GM23338 (cell line): ENCODE results near the gene ZMYND11. TPM values are rescaled to one million over a fixed set of nuclear protein-coding genes. Genes with fewer than 3 reads are reported as not detected.

Source experiments
- ATAC-seq: fragments of 200-7000 bp; cut with Tn5 transposase; 3 replicates; pipeline ENCODE4 v1.9.1; 2020
- DNase-seq: peaks from one replicate; pipeline ENCODE4 v3.0.0-alpha.2; 2015; ENCODE audit warnings: low spot score
- H2AFZ ChIP-seq: fragments of 200-600 bp; sonication (generic); 2 replicates; pipeline ENCODE4 v1.8.0; 2016; ENCODE audit warnings: antibody characterized with exemption, mild to moderate bottlenecking, moderate library complexity
- H3F3A ChIP-seq: fragments of 200-600 bp; sonication (generic); replicated peaks from 2 replicates; pipeline ENCODE4 v1.8.0; 2017; ENCODE audit warnings: antibody characterized with exemption, mixed run types, low read depth
- H3K27ac ChIP-seq: fragments of 200-600 bp; sonication (generic); 2 replicates; pipeline ENCODE4 v1.6.1; 2016; ENCODE audit warnings: low read depth
- H3K27me3 ChIP-seq: fragments of 200-600 bp; sonication (generic); 2 replicates; pipeline ENCODE4 v1.8.0; 2016; ENCODE audit warnings: mild to moderate bottlenecking, mixed run types, moderate library complexity; ENCODE audit not compliant: insufficient read depth
- H3K36me3 ChIP-seq: fragments of 200-600 bp; sonication (generic); 2 replicates; pipeline ENCODE4 v1.8.0; 2016; ENCODE audit warnings: mild to moderate bottlenecking; ENCODE audit not compliant: insufficient read depth
- H3K4me1 ChIP-seq: fragments of 200-600 bp; sonication (generic); 2 replicates; pipeline ENCODE4 v1.8.0; 2016; ENCODE audit warnings: mild to moderate bottlenecking, moderate library complexity; ENCODE audit not compliant: insufficient read depth
- H3K4me2 ChIP-seq: fragments of 200-600 bp; sonication (generic); 2 replicates; pipeline ENCODE4 v1.7.1; 2017; ENCODE audit warnings: mixed run types
- H3K4me3 ChIP-seq: fragments of 200-600 bp; sonication (generic); 2 replicates; pipeline ENCODE4 v1.6.1; 2016; ENCODE audit warnings: mixed run types
- H3K79me2 ChIP-seq: fragments of 200-600 bp; sonication (generic); replicated peaks from 2 replicates; pipeline ENCODE4 v1.8.0; 2017; ENCODE audit warnings: mild to moderate bottlenecking; ENCODE audit not compliant: insufficient read depth
- H3K9me2 ChIP-seq: fragments of 200-600 bp; sonication (generic); 2 replicates; pipeline ENCODE4 v1.8.0; 2017; ENCODE audit not compliant: insufficient read depth
- H4K20me1 ChIP-seq: fragments of 200-600 bp; sonication (generic); replicated peaks from 2 replicates; pipeline ENCODE4 v1.8.0; 2017; ENCODE audit warnings: mild to moderate bottlenecking; ENCODE audit not compliant: insufficient read depth
- H3K27ac Mint-ChIP-seq: 2 replicates; pipeline ENCODE4 v1.8.0; 2020; ENCODE audit warnings: inconsistent platforms, mild to moderate bottlenecking, moderate library complexity, mixed read lengths
- H3K27me3 Mint-ChIP-seq: 3 replicates; pipeline ENCODE4 v1.8.0; 2022; ENCODE audit warnings: low read depth, mild to moderate bottlenecking, moderate library complexity, mixed read lengths, inconsistent platforms; ENCODE audit not compliant: insufficient read depth, poor library complexity
- H3K36me3 Mint-ChIP-seq: 3 replicates; pipeline ENCODE4 v1.8.0; 2021; ENCODE audit warnings: low read depth, mild to moderate bottlenecking, inconsistent platforms, moderate library complexity, mixed read lengths
- H3K4me1 Mint-ChIP-seq: 3 replicates; pipeline ENCODE4 v1.8.0; 2020; ENCODE audit warnings: mild to moderate bottlenecking, inconsistent platforms, mixed read lengths
- H3K4me3 Mint-ChIP-seq: 3 replicates; pipeline ENCODE4 v1.8.0; 2021; ENCODE audit warnings: moderate library complexity, mild to moderate bottlenecking, inconsistent platforms, mixed read lengths
- H3K9me3 Mint-ChIP-seq: 3 replicates; pipeline ENCODE4 v1.8.0; 2020; ENCODE audit warnings: moderate library complexity, mild to moderate bottlenecking, inconsistent platforms, mixed read lengths
- CREB1 ChIP-seq: fragments of 250-450 bp; sonication (Bioruptor Pico); IDR thresholded peaks from 2 replicates; pipeline ENCODE4 v1.5.0; 2020; ENCODE audit warnings: low read depth, mild to moderate bottlenecking, moderate library complexity
- EZH2phosphoT487 ChIP-seq: fragments of 200-600 bp; sonication (generic); IDR thresholded peaks from one replicate; pipeline ENCODE4 v1.8.1; 2018; ENCODE audit warnings: antibody characterized with exemption; ENCODE audit not compliant: unreplicated experiment
- NANOG ChIP-seq: IDR thresholded peaks from 2 replicates; pipeline ENCODE4 v1.6.1; 2016; ENCODE audit warnings: antibody characterized with exemption, borderline replicate concordance
- STAT1 ChIP-seq: IDR thresholded peaks from one replicate; pipeline ENCODE4 v1.6.1; 2016; ENCODE audit warnings: antibody characterized with exemption; ENCODE audit not compliant: unreplicated experiment
- polyA plus RNA-seq: library from polyadenylated mRNA; unstranded; fragments of >200 nt; fragmentation: Nextera tagmentation; extraction: Ambion mirVana; gene quantifications from 2 replicates; pipeline ENCODE4 v1.2.1, GENCODE V29; 2016
- total RNA-seq: library from RNA; depleted of rRNA; stranded (reverse); fragments of >200 nt; shearing (Covaris generic); gene quantifications from 2 replicates; pipeline ENCODE4 v1.2.3, GENCODE V29; 2014
- TF ChIP-seq, protein P1 (sequence below): fragments of 250-450 bp; sonication (Bioruptor Pico); IDR thresholded peaks from 2 replicates; pipeline ENCODE4 v1.5.0; 2020; ENCODE audit warnings: mild to moderate bottlenecking, moderate library complexity
- TF ChIP-seq, protein P2 (sequence below), 2 experiments: fragments of 200-600 bp in 1 of 2; sonication (generic) in 1 of 2; conservative IDR thresholded peaks; 2 replicates each; pipeline versions ENCODE4 v1.5.1 to v1.6.1; 2016 to 2017; ENCODE audit warnings: antibody characterized with exemption in 2 of 2, low read depth in 2 of 2, mild to moderate bottlenecking in 2 of 2, moderate library complexity in 1 of 2

Gene ZMYND11
- total and polyA plus RNA-seq, 2 experiments from 2014 or later, result 8.9 to 16.9 TPM

DNA sequence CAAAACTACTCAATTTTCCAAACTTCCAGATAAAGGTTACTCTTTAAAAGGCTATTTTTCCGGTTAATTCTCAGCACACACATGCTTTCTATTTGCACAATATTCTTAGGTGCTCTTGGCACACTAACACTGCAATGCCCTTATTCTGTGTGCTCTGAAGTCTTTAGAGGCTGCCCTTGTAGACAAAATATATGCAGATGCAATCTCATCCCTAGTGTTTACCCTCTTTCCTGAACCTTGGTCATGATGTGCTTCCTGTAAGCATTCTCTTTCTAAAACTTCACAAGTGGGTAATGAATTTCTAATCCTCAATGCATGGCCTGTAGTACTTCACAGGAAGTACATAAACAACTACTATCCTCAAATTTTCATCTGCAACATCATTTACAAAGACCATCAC is 45.1 kb upstream of the ZMYND11 start (continued):
- TF ChIP-seq, protein P1, sequence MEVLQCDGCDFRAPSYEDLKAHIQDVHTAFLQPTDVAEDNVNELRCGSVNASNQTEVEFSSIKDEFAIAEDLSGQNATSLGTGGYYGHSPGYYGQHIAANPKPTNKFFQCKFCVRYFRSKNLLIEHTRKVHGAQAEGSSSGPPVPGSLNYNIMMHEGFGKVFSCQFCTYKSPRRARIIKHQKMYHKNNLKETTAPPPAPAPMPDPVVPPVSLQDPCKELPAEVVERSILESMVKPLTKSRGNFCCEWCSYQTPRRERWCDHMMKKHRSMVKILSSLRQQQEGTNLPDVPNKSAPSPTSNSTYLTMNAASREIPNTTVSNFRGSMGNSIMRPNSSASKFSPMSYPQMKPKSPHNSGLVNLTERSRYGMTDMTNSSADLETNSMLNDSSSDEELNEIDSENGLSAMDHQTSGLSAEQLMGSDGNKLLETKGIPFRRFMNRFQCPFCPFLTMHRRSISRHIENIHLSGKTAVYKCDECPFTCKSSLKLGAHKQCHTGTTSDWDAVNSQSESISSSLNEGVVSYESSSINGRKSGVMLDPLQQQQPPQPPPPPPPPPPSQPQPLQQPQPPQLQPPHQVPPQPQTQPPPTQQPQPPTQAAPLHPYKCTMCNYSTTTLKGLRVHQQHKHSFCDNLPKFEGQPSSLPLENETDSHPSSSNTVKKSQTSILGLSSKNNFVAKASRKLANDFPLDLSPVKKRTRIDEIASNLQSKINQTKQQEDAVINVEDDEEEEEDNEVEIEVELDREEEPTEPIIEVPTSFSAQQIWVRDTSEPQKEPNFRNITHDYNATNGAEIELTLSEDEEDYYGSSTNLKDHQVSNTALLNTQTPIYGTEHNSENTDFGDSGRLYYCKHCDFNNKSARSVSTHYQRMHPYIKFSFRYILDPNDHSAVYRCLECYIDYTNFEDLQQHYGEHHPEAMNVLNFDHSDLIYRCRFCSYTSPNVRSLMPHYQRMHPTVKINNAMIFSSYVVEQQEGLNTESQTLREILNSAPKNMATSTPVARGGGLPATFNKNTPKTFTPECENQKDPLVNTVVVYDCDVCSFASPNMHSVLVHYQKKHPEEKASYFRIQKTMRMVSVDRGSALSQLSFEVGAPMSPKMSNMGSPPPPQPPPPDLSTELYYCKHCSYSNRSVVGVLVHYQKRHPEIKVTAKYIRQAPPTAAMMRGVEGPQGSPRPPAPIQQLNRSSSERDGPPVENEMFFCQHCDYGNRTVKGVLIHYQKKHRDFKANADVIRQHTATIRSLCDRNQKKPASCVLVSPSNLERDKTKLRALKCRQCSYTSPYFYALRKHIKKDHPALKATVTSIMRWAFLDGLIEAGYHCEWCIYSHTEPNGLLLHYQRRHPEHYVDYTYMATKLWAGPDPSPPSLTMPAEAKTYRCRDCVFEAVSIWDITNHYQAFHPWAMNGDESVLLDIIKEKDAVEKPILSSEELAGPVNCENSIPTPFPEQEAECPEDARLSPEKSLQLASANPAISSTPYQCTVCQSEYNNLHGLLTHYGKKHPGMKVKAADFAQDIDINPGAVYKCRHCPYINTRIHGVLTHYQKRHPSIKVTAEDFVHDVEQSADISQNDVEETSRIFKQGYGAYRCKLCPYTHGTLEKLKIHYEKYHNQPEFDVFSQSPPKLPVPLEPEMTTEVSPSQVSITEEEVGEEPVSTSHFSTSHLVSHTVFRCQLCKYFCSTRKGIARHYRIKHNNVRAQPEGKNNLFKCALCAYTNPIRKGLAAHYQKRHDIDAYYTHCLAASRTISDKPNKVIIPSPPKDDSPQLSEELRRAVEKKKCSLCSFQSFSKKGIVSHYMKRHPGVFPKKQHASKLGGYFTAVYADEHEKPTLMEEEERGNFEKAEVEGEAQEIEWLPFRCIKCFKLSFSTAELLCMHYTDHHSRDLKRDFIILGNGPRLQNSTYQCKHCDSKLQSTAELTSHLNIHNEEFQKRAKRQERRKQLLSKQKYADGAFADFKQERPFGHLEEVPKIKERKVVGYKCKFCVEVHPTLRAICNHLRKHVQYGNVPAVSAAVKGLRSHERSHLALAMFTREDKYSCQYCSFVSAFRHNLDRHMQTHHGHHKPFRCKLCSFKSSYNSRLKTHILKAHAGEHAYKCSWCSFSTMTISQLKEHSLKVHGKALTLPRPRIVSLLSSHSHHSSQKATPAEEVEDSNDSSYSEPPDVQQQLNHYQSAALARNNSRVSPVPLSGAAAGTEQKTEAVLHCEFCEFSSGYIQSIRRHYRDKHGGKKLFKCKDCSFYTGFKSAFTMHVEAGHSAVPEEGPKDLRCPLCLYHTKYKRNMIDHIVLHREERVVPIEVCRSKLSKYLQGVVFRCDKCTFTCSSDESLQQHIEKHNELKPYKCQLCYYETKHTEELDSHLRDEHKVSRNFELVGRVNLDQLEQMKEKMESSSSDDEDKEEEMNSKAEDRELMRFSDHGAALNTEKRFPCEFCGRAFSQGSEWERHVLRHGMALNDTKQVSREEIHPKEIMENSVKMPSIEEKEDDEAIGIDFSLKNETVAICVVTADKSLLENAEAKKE (CRISPR knock-in tag), result no peak

DNA sequence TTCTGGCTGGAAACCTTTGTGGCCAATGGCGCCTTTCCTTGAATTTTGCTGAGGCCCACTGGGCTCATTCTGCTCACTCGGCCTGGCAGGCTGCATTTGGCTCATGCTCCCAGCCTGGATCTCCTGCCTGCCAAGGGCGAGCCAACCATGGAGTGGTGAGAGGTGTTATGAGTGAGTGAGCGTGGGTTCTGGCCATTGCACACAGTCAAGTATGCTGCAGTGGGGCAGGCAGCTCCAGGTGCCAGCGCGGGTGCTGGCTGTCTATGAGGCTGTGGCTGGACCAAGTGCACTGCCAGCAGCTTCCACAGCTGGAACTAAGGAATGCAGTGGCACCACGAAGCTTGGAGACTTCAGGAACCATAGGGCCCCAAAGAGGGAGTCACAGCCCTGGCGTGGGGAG is 43.9 kb upstream of the ZMYND11 start:
- Histone ChIP-seq H3K4me2 (no peak overlapping the region), H3K79me2 (no peaks in the 10 kb centered on the region), H2AFZ (no peak overlapping the region), H3K9me2 (no peaks in the 10 kb centered on the region), H3K4me1 (no peaks in the 10 kb centered on the region), H3K36me3 (no peaks in the 10 kb centered on the region), H3K27me3 (no peaks in the 10 kb centered on the region), H3K27ac (no peak overlapping the region), H4K20me1 (no peaks in the 10 kb centered on the region), H3F3A (no peaks in the 10 kb centered on the region), H3K4me3 (no peak overlapping the region)
- Mint-ChIP-seq H3K4me1 (peaks cover 2% of the 10 kb centered on the region; the same call in 1 of the 3 replicates), H3K27me3 (no peaks in the 10 kb centered on the region), H3K9me3 (peaks cover 37% of the 10 kb centered on the region), H3K27ac (no peak overlapping the region), H3K36me3 (peaks cover 6% of the 10 kb centered on the region; the same call in 1 of the 3 replicates), H3K4me3 (no peak overlapping the region)
- no peak for TF ChIP-seq STAT1
- TF ChIP-seq EZH2phosphoT487, result no peak
- TF ChIP-seq, protein P2, sequence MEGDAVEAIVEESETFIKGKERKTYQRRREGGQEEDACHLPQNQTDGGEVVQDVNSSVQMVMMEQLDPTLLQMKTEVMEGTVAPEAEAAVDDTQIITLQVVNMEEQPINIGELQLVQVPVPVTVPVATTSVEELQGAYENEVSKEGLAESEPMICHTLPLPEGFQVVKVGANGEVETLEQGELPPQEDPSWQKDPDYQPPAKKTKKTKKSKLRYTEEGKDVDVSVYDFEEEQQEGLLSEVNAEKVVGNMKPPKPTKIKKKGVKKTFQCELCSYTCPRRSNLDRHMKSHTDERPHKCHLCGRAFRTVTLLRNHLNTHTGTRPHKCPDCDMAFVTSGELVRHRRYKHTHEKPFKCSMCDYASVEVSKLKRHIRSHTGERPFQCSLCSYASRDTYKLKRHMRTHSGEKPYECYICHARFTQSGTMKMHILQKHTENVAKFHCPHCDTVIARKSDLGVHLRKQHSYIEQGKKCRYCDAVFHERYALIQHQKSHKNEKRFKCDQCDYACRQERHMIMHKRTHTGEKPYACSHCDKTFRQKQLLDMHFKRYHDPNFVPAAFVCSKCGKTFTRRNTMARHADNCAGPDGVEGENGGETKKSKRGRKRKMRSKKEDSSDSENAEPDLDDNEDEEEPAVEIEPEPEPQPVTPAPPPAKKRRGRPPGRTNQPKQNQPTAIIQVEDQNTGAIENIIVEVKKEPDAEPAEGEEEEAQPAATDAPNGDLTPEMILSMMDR (conservative IDR thresholded peaks at IDR 0.05; ENCODE audit: low read depth in 2 of 2), result no peak
- TF ChIP-seq, protein P1 (CRISPR knock-in tag), result no peak
- TF ChIP-seq CREB1, result no peak
- no peak for TF ChIP-seq NANOG
- DNase-seq, result no peak
- ATAC-seq, result no peak
